GM15510 (cell line): ENCODE data around the gene RAB20.

Experiments
- POLR2A ChIP-seq: IDR thresholded peaks from 3 replicates; pipeline ENCODE4 v1.6.1; 2011; ENCODE audit warnings: borderline replicate concordance; ENCODE audit not compliant: insufficient read length; ENCODE audit errors: extremely low read depth

RAB20 gene

GRCh38 chr13:110561344-110562035 lies at the start of gene RAB20:
TSS of gene RAB20 (minus strand) at chr13:110561722. CDS start at chr13:110561519, 203 bp downstream.
- TF ChIP-seq POLR2A = peak; percentile 46

GRCh38 chr13:110610955-110611595 lies 49.6 kb upstream of the RAB20 start:
- TF ChIP-seq POLR2A = no peak

- no peak for TF ChIP-seq POLR2A
Observed at GRCh38 chr13:110607675-110608224, 46.2 kb upstream of the RAB20 start.

GRCh38 chr13:110605132-110605531 lies 43.6 kb upstream of the RAB20 start:
- no peak for TF ChIP-seq POLR2A

GRCh38 chr13:110600980-110601379 lies 39.5 kb upstream of the RAB20 start:
- no peak for TF ChIP-seq POLR2A

GRCh38 chr13:110600261-110600819 lies 38.8 kb upstream of the RAB20 start:
- TF ChIP-seq POLR2A = no peak

GRCh38 chr13:110597041-110597689 lies 35.6 kb upstream of the RAB20 start:
- TF ChIP-seq POLR2A = no peak

- TF ChIP-seq POLR2A = no peak
Observed at GRCh38 chr13:110593430-110594130, 32.1 kb upstream of the RAB20 start.

GRCh38 chr13:110592665-110593064 lies 31.1 kb upstream of the RAB20 start:
- TF ChIP-seq POLR2A = no peak

GRCh38 chr13:110590577-110590976 lies 29.1 kb upstream of the RAB20 start:
- TF ChIP-seq POLR2A = no peak

GRCh38 chr13:110589793-110590390 lies 28.4 kb upstream of the RAB20 start:
- TF ChIP-seq POLR2A = no peak

- no peak for TF ChIP-seq POLR2A
Observed at GRCh38 chr13:110583178-110583865, 21.8 kb upstream of the RAB20 start.

- TF ChIP-seq POLR2A = no peak
Observed at GRCh38 chr13:110582421-110582954, 21.0 kb upstream of the RAB20 start.
